ENCODE data around the gene ANO8. TPM values are rescaled to one million over a fixed set of nuclear protein-coding genes. Genes with fewer than 3 reads are reported as not detected.

The ANO8 gene
- total RNA-seq, 6 donors from 2014 or later: 9.0 to 45.1 (median 16.4) TPM

DNA sequence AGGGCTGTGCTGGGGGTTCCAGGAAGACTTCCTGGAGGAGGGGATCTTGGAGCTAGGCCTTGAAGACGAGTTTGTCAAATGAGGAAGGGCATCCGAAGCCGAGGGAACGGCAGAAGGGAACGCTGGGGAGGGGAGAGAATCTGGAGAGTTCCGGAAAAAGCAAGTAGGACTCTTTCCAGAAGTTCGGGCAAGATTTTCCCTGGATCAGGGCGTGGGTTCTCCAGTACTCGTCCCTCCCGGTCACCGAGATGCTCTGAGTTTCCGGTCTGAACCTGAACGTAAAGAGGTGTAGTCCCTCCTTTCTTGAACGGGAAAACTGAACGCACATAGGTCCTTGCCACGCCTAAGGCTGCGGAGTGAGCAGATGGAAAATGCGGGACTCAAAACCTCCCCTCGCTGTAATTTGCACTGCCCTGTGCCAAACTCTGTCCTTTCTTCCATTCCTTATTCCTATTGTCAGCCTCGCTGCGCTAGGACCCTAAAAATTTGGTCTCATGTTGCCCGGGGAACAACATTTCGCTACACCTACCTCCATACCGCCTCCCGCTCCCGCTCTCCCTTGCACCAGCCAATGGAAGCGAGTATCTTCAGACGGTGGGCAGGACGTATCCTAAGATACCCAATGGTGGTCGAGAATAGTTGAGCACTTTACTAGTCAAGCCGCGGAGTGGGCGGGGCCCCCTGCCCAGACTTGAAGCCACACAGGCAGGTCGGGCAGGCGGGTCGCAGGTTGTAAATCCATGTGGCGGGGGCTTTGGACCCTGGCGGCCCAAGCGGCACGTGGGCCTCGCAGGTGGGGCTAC, 2.4 kb upstream of the ANO8 start, which contains the start of gene GTPBP3:
GTPBP3 (plus strand) TSS at position 682 of the 803 bp plus-strand sequence; CDS start at position 741, 59 bp downstream.
- ATAC-seq (ENCODE audit: low FRiP score in 2 of 2): peak; percentile 93 to 97
- WGBS, 2 donors: 0 to 1% methylated on average over 33 to 37 of the region's 41 CpGs

DNA sequence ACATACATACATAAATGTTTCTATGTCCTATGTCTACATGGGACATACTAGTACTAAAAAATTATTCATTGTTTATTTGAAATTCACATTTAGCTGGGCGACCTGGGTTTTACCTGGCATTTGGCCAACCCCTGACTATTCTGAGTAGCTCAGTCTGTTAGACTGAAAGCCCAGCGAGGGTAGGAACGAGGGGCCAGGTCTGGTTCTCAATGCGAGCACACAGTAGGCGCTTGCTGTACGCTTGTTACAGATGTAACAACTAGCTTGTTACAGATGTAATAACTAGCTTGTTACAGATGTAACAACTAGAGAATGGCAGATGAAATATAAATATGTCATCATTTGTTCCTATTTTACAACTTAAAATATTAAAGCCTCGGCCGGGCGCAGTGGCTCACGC, 920 bp upstream of the ANO8 start:
- TF ChIP-seq POLR2A (IDR thresholded peaks at IDR 0.05): no peak
- TF ChIP-seq, protein P1, sequence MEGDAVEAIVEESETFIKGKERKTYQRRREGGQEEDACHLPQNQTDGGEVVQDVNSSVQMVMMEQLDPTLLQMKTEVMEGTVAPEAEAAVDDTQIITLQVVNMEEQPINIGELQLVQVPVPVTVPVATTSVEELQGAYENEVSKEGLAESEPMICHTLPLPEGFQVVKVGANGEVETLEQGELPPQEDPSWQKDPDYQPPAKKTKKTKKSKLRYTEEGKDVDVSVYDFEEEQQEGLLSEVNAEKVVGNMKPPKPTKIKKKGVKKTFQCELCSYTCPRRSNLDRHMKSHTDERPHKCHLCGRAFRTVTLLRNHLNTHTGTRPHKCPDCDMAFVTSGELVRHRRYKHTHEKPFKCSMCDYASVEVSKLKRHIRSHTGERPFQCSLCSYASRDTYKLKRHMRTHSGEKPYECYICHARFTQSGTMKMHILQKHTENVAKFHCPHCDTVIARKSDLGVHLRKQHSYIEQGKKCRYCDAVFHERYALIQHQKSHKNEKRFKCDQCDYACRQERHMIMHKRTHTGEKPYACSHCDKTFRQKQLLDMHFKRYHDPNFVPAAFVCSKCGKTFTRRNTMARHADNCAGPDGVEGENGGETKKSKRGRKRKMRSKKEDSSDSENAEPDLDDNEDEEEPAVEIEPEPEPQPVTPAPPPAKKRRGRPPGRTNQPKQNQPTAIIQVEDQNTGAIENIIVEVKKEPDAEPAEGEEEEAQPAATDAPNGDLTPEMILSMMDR (IDR thresholded peaks at IDR 0.05): no peak
- no peak for TF ChIP-seq EP300 (IDR thresholded peaks at IDR 0.05)
- no peak for TF ChIP-seq POLR2AphosphoS5 (IDR thresholded peaks at IDR 0.05)
- peaks cover 29 to 52% (median 35%) of the 10 kb centered on the region in 4 donors for H3K4me1 ChIP-seq
- 68 to 72% methylated on average over 10 of the region's 10 CpGs for WGBS, 2 donors
- H3K9me3 ChIP-seq: no peaks in the 10 kb centered on the region
- peak overlapping the region in 1 of 4 donors; percentile 91 for H3K4me3 ChIP-seq
- ATAC-seq (ENCODE audit: low FRiP score in 2 of 2) (no peak), DNase-seq (no peak)
- H3K27me3 ChIP-seq: no peaks in the 10 kb centered on the region
- H3K27ac ChIP-seq: peak overlapping the region in 1 of 4 donors; percentile 69
- H3K36me3 ChIP-seq: no peaks in the 10 kb centered on the region

More for the DNA sequence above, 2.4 kb upstream of the ANO8 start, which contains the start of gene GTPBP3:
- H3K27ac ChIP-seq: peak within 1 kb of the TSS; percentile 87 to 95 (median 90)
- DNase-seq: peak; percentile 98 to 99
- H3K27me3 ChIP-seq: no peaks in the 10 kb centered on the region
- peaks cover 0 to 10% (median 3%) of the 10 kb centered on the region in 4 donors for H3K36me3 ChIP-seq
- no peaks in the 10 kb centered on the region for H3K9me3 ChIP-seq
- peaks cover 29 to 52% (median 35%) of the 10 kb centered on the region in 4 donors for H3K4me1 ChIP-seq
- H3K4me3 ChIP-seq: peak within 1 kb of the TSS; percentile 61 to 91 (median 68)
- TF ChIP-seq, protein P1 (IDR thresholded peaks at IDR 0.05): peak in 1 of 6 experiments; percentile 6
- TF ChIP-seq POLR2A (IDR thresholded peaks at IDR 0.05) (peak in 3 of 4 donors; percentile 15 to 46 (median 22)), POLR2AphosphoS5 (IDR thresholded peaks at IDR 0.05) (peak; percentile 33 to 48), EP300 (IDR thresholded peaks at IDR 0.05) (no peak)

DNA sequence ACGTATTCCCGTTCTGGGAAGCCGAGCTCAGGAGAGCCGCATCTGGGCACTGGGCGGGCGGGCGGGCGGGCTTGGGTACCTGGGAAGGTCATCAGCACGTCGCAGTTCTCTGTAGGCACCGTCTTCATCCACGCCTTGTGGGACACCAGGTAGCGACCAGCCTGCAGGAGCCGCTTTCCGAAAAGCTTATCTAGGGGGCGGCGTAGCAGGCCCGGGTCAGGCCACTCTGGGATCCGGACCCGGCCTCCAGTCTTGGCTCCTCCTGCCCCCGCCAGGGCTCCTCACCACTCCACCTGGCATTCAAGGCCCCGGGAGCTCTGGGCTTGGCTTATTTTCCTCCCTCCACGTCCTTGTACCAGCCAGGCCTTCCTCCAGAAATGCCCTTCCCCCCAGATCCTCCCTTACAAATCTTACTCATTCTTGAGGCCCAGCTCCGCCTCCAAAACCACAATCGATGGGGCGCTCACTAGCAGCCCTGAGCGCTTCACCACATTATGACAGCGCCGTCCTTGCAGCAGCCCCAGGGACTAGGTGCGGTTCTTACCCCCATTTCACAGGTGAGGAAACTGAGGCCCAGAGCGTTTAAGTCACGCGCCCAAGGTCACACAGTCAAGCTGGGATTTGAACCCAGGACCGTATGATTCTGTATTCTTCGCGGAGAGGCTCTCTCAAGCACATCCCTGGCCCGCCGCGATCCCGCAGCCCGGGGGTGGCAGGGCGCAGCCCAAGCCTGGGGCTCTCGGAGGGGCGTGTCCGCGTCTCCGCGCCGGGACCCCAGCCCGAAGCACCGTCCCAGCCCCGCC, 843 bp downstream of the ANO8 start:
- Histone ChIP-seq H3K4me3 (peak overlapping the region; percentile 55 to 82 (median 72)), H3K27me3 (peaks cover 0 to 5% (median 2%) of the 10 kb centered on the region in 4 donors), H3K36me3 (no peaks in the 10 kb centered on the region), H3K4me1 (peaks cover 29 to 59% (median 41%) of the 10 kb centered on the region in 4 donors), H3K27ac (peak overlapping the region; percentile 26 to 86 (median 52)), H3K9me3 (no peaks in the 10 kb centered on the region)
- ATAC-seq (ENCODE audit: low FRiP score in 2 of 2) (peak in 1 of 2 donors; percentile 4), DNase-seq (peak; percentile 48 to 69)
- TF ChIP-seq POLR2A (IDR thresholded peaks at IDR 0.05) (peak in 1 of 4 donors; percentile 14), POLR2AphosphoS5 (IDR thresholded peaks at IDR 0.05) (no peak)
- WGBS, 2 donors: 37 to 50% methylated on average over 21 to 30 of the region's 52 CpGs

DNA sequence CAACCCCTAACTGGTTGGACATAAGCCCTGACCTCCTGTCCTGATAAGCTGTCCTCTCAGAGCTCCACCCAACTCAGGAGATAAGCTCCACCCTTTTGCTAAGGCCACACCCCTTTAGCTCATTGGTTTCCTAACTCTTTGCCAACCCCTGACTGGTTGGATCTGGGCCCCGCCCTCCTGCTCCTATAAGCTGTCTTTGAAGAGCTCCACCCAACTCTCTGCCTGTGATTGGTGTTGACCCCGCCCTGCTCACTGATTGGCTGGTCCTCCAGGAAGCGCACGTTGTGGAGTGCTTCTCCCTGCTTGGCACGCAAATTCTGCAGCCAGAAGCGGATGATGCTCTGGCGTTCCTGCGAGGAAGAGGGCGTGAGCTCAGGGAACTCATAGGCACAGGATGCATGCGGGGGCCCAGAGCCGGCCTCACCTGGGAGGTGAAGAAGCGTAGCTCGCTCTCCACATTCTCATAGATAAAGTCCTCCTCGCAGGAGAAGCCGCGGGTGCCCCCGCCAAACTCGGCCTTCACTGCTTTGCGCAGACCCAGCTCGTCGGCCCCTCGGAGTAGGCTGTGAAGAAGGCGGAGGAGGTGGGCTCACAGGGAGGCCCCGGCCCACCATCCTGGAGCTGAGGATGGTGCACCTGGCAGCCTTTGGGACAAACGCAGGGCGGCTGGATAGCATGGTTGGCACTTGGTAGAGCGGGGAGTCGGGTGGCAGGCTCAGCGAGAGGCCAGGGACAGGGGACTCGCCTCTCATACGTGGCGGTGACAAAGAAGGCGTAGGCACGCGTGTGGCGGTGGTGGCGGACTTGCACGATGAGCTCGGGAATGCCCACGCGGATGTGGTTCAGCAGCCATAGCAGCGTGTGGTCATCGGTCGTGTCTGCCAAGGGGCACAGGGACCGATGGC, 1.7 kb downstream of the ANO8 start:
- ATAC-seq (ENCODE audit: low FRiP score in 2 of 2) (no peak), DNase-seq (peak in 1 of 2 donors; percentile 82)
- WGBS, 2 donors: 95% methylated on average over 43 to 45 of the region's 45 CpGs
- TF ChIP-seq POLR2AphosphoS5 (IDR thresholded peaks at IDR 0.05) (no peak), EP300 (IDR thresholded peaks at IDR 0.05) (no peak), POLR2A (IDR thresholded peaks at IDR 0.05) (no peak)
- TF ChIP-seq, protein P1 (IDR thresholded peaks at IDR 0.05): no peak
- H3K27me3 ChIP-seq: peaks cover 0 to 9% (median 2%) of the 10 kb centered on the region in 4 donors
- H3K27ac ChIP-seq: no peak overlapping the region
- no peaks in the 10 kb centered on the region for H3K36me3 ChIP-seq
- no peak overlapping the region for H3K4me3 ChIP-seq
- H3K9me3 ChIP-seq: no peaks in the 10 kb centered on the region
- H3K4me1 ChIP-seq: peaks cover 28 to 59% (median 41%) of the 10 kb centered on the region in 4 donors

All from upper lobe of left lung (tissue), 6 donors.